DMS79 treated with DMSO at 0.1 percent for 48 hours (cell line): ENCODE measurements around the gene FBXO36.

Experiments used
- DNase-seq: peaks from one replicate; lab custom pipeline; 2025; lab: John Stamatoyannopoulos, UW

FBXO36 gene

GRCh38 chr2:229970406-229970805, 48.1 kb downstream of the FBXO36 start:
- DNase-seq: no peak

GRCh38 chr2:229971298-229971790, 49.0 kb downstream of the FBXO36 start:
- DNase-seq: no peak

- no peak for DNase-seq
Observed at GRCh38 chr2:229974266-229974665, 52.0 kb downstream of the FBXO36 start.

- no peak for DNase-seq
Observed at GRCh38 chr2:229980431-229981184, 58.3 kb downstream of the FBXO36 start.

- no peak for DNase-seq
Observed at GRCh38 chr2:229993236-229993635, 70.9 kb downstream of the FBXO36 start.

- DNase-seq: no peak
Observed at GRCh38 chr2:229996320-229996719, 74.0 kb downstream of the FBXO36 start.

GRCh38 chr2:229997565-229997964, 75.3 kb downstream of the FBXO36 start:
- no peak for DNase-seq

GRCh38 chr2:230000118-230000841, 78.0 kb downstream of the FBXO36 start:
- no peak for DNase-seq

GRCh38 chr2:230007931-230008707, 85.8 kb downstream of the FBXO36 start:
- DNase-seq: peak; percentile 44

GRCh38 chr2:230008708-230009066, 86.4 kb downstream of the FBXO36 start:
- DNase-seq: no peak

- DNase-seq: no peak
Observed at GRCh38 chr2:230010501-230010900, 88.2 kb downstream of the FBXO36 start.

- DNase-seq: no peak
Observed at GRCh38 chr2:230011617-230012016, 89.3 kb downstream of the FBXO36 start.

- DNase-seq: peak; percentile 7
Observed at GRCh38 chr2:230012267-230012884, 90.1 kb downstream of the FBXO36 start.

GRCh38 chr2:230016844-230017243, 94.5 kb downstream of the FBXO36 start:
- no peak for DNase-seq

- DNase-seq: no peak
Observed at GRCh38 chr2:230018153-230018552, 95.8 kb downstream of the FBXO36 start.

GRCh38 chr2:230019742-230020141, 97.4 kb downstream of the FBXO36 start:
- DNase-seq: no peak

GRCh38 chr2:230023313-230023712, 101.0 kb downstream of the FBXO36 start:
- no peak for DNase-seq

- DNase-seq: no peak
Observed at GRCh38 chr2:230042195-230042594, 119.9 kb downstream of the FBXO36 start.

GRCh38 chr2:230043025-230043424, 120.7 kb downstream of the FBXO36 start:
- DNase-seq: no peak

- no peak for DNase-seq
Observed at GRCh38 chr2:230043461-230043860, 121.2 kb downstream of the FBXO36 start.

- DNase-seq: no peak
Observed at GRCh38 chr2:230046491-230046890, 124.2 kb downstream of the FBXO36 start.

- DNase-seq: no peak
Observed at GRCh38 chr2:230048010-230048671, 125.8 kb downstream of the FBXO36 start.
